ENCODE results near the gene SLC14A1.

GRCh38 chr18:45792506-45793263 lies 68.7 kb downstream of the SLC14A1 start:
- no peak for TF ChIP-seq CTCF (IDR thresholded peaks at IDR 0.05)
- TF ChIP-seq POLR2A (IDR thresholded peaks at IDR 0.05), result no peak

All from testis (tissue), 2 donors.